Stomach smooth muscle (tissue), 2 donors: ENCODE results near the gene AXIN1.
"Not testable (repeated sequence)": the region's sequence is repeated elsewhere in the genome, so short reads cannot be mapped to it uniquely, and the experiment has no call there.

Experiments
- H3K27ac ChIP-seq: one replicate; pipeline ENCODE4 v1.7.0; 2013; ENCODE audit warnings: mild to moderate bottlenecking, low read length, inconsistent platforms
- H3K27me3 ChIP-seq, 2 donors: one replicate each; pipeline ENCODE4 v1.7.0; 2013; ENCODE audit warnings: low read length in 2 of 2; ENCODE audit not compliant: insufficient read depth in 2 of 2, control insufficient read depth in 1 of 2
- H3K36me3 ChIP-seq, 2 donors: one replicate each; pipeline ENCODE4 v1.7.0; 2013; ENCODE audit warnings: low read length in 2 of 2; ENCODE audit not compliant: control insufficient read depth in 2 of 2, insufficient read depth in 2 of 2
- H3K4me1 ChIP-seq: one replicate; pipeline ENCODE4 v1.7.0; 2013; ENCODE audit warnings: low read length; ENCODE audit not compliant: control insufficient read depth, insufficient read depth
- H3K4me3 ChIP-seq, 2 donors: one replicate each; pipeline ENCODE4 v1.7.0; 2013; ENCODE audit warnings: low read length in 2 of 2
- H3K9ac ChIP-seq, 2 donors: one replicate each; pipeline ENCODE4 v1.7.0; 2013; ENCODE audit warnings: low read length in 2 of 2, mild to moderate bottlenecking in 1 of 2
- H3K9me3 ChIP-seq, 2 donors: one replicate each; pipeline ENCODE4 v1.7.0; 2013; ENCODE audit warnings: low read length in 2 of 2; ENCODE audit not compliant: control insufficient read depth in 2 of 2
- donor health status: healthy.
- donor health status: Pancreatic carcinoma.

AXIN1 gene

DNA sequence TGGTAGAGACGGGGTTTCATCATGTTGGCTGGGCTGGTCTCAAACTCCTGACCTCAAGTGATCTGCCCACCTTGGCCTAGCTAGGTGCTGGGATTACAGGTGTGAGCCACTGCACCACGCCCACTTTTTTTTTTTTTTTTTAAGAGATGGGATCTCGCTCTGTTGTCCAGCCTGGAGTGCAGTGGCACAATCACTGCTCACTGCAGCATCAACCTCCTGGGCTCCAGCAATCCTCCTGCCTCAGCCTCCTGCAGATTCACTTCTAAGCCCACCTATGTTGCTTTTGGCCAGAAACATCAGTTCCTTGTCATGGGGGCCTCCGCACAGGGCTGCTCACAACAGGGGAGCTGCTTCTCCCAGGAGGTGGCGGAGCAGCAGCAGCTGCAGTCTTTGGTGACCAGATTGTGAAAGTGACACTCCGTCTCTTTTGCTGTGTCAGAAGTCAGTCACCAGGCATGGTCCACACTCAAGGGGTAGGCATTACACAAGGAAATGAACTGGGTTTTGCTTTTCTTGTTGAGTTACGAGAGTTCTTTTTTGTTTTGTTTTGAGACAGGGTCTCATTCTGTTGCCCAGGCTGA is 40.0 kb upstream of the AXIN1 start:
- Histone ChIP-seq H3K4me1 (peaks cover 13% of the 10 kb centered on the region), H3K27me3 (no peaks in the 10 kb centered on the region), H3K36me3 (no peaks in the 10 kb centered on the region), H3K9me3 (no peaks in the 10 kb centered on the region), H3K9ac (no peak overlapping the region), H3K4me3 (no peak overlapping the region), H3K27ac (no peak overlapping the region)

DNA sequence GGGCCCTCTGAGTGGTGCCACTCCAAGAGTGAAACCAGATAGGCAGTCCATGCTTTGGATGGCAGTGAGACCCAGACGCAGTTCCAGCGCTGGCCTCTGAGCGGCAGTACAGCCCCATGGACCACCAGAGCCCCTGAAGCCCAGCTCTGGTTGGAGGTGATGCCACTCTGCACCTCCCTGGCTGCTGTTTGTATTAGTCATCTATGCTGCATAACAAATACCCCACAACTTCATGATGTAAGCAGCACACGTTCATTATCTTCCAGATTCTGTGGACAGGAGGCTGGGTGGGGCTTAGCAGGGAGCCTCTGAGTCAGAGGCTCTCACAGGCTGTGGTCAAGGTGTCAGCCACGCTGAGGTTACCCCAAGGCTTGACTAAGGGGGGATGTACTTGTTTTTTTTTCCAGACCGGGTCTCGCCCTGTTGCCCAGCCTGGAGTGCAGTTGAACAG is 39.4 kb upstream of the AXIN1 start:
- H3K4me1 ChIP-seq = peaks cover 13% of the 10 kb centered on the region
- no peaks in the 10 kb centered on the region for H3K36me3 ChIP-seq
- H3K9ac ChIP-seq = no peak overlapping the region
- no peaks in the 10 kb centered on the region for H3K9me3 ChIP-seq
- H3K27me3 ChIP-seq = no peaks in the 10 kb centered on the region
- H3K4me3 ChIP-seq = no peak overlapping the region
- H3K27ac ChIP-seq = no peak overlapping the region

DNA sequence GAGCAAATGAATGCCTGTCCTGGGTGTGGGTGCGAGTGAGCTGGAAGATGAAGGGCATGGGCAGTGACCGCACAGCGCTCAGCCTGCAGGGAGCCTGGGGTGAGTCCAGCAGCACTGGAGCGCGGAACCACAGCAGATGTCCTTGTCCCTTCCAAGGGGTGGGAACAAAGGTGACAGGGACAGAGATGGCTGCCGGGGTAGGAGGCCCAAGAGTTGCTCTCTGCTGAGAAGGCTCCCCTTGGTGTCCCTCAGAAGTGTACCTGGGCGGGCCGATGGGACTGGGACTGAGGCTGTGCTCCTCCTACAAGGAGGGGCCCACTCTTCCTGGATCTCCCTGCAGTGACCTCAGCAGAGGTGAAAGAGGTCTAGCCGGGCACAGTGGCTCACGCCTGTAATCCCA is 36.8 kb upstream of the AXIN1 start:
- H3K4me3 ChIP-seq = no peak overlapping the region
- no peaks in the 10 kb centered on the region for H3K36me3 ChIP-seq
- peaks cover 9% of the 10 kb centered on the region for H3K4me1 ChIP-seq
- no peaks in the 10 kb centered on the region for H3K27me3 ChIP-seq
- no peaks in the 10 kb centered on the region for H3K9me3 ChIP-seq
- H3K27ac ChIP-seq = no peak overlapping the region
- no peak overlapping the region for H3K9ac ChIP-seq

DNA sequence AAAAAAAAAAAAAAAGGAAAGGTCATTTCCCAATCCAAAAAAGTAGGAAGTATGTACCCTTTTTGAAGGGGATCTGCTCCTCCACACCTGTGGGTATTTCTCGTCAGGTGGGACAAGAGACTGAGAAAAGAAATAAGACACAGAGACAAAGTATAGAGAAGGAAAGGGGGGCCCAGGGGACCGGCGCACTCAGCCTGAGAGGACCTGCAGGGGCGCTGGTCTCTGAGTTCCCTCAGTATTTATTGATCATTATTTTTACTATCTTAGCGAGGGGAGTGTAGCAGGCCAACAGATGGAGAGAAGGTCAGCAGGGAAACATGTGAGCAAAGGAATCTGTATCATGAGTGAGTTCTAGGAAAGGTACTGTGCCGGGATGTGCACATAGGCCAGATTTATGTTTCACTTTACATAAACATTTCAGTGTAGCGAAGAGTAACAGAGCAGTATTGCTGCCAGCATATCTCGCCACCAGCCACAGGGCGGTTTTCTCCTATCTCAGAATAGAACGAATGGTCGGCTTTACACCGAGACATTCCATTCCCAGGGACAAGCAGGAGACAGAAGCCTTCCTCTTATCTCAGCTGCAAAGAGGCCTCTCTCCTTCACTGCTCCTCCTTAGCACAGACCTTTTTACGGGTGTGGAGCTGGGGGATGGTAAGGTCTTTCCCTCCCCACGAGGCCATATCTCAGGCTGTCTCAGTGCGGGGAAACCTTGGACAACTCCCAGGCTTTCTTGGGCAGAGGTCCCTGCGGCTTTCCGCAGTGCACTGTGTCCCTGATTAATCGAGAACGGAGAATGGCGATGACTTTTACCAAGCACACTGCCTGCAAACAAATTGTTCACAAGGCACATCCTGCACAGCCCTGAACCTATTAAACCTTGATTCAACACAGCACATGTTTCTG is 35.5 kb upstream of the AXIN1 start:
- peak overlapping the region in 1 of 2 donors; percentile 38 for H3K9ac ChIP-seq
- H3K36me3 ChIP-seq, H3K4me1 ChIP-seq, H3K27me3 ChIP-seq, H3K9me3 ChIP-seq: not testable (repeated sequence)
- H3K4me3 ChIP-seq = peak overlapping the region; percentile 46 to 61
- peak overlapping the region; percentile 37 for H3K27ac ChIP-seq

DNA sequence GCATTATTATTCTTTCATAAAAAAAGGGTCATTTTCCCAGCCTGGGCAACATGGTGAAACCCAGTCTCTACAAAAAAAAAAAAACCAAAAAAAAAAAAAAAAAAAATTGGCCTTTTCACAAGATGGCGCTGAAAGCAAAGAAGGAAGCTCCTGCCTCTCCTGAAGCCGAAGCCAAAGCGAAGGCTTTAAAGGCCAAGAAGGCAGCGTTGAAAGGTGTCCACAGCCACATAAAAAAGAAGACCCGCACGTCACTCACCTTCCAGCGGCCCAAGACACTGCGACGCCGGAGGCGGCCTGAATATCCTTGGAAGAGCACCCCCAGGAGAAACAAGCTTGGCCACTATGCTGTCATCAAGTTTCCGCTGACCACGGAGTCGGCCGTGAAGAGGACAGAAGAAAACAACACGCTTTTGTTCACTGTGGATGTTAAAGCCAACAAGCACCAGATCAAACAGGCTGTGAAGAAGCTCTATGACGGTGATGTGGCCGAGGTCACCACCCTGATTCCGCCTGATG is 34.2 kb upstream of the AXIN1 start:
- no peaks in the 10 kb centered on the region for H3K36me3 ChIP-seq
- peaks cover 17% of the 10 kb centered on the region for H3K4me1 ChIP-seq
- no peak overlapping the region for H3K27ac ChIP-seq
- no peaks in the 10 kb centered on the region for H3K9me3 ChIP-seq
- no peaks in the 10 kb centered on the region for H3K27me3 ChIP-seq
- H3K9ac ChIP-seq = no peak overlapping the region
- H3K4me3 ChIP-seq = no peak overlapping the region

DNA sequence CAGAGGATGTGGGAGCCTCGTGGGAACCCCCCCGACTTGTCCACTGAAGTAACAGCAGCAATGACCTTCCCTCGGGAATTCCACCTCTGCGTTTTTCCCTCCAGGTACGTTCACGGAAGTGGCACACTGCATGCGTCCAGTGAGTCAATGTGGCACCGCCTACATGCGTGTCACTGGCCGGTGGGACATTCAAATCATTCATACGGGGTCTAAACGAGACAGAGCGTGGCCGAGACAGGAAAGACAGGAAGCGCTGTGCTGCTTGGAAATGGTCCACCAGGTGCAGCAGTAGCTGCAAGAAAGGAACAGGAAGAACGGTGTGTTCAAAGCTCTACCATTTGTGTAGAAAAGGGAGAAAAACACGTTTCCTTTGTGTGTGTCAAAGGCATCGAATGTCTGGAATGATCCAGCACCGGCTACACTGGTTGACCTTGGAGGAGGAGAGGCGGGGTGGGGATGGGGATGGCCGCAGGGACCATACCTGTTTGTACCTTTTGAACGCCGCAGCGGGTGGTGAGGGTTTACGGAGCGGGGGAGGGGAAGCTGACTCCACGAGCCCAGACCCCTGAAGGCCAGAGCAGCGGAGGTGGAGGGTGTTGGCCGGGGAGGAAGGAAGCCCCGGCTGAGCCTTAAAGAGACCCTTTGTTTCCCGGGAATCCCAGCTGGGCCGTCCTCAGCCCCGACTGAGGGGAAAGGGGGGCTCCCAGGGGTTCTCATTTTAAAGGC is 31.0 kb upstream of the AXIN1 start:
- Histone ChIP-seq H3K9ac (no peak overlapping the region), H3K27ac (no peak overlapping the region)

DNA sequence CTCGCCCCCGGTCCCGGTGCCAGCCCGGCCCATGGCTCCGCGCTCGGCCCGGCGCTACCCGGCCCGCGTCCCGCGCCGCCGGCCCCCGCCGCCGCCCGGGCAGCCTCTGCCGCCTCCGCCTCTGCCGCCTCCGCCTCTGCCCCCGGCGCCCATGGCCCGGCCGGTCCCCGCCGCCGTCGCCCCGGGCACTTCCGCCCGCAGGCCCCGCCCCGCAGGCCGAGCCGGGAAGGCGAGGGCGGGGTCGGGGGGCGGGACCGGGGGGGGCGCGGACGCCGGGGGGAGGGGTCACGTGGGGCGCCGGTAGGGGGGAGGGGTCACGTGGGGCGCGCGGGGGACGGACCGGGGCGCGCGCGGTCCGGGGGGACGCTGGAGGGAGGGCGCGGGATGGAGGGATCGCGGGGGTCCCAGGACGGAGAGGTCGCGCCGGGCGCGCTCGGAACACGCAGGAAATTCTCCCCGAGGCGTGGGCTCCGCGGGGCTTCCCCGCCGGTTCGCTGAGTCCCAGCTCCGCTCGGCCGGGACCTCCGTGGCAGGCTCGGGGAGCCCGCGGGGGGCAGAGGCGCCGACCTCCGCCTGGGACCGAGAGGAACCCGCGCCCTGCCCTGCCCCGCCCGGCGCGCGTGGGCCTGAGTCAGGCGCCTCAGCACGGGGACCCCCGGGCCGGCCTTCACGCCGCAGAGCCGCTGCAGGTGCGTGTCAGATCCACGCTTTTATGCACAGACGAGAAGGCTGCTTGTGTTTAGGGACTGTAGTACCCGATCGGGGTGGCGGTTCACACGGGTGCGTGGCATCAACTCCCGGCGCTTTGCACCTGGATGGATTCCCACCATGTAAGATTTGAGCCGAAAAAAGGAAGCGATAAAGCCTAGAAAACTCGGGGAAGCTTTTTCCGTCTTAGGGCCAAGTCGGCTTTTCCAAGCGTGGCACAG is 29.5 kb upstream of the AXIN1 start, which contains the start of gene PGAP6:
TSS of gene PGAP6 (minus strand) at position 190 of the 929 bp plus-strand sequence. CDS start at position 33, 157 bp downstream.
- Histone ChIP-seq H3K27ac (peak within 1 kb of the TSS; percentile 37), H3K4me3 (peak within 1 kb of the TSS; percentile 80 to 84), H3K9me3 (no peaks in the 10 kb centered on the region), H3K36me3 (peaks cover 0 to under 1% of the 10 kb centered on the region in 2 donors), H3K27me3 (no peaks in the 10 kb centered on the region), H3K4me1 (peaks cover 28% of the 10 kb centered on the region), H3K9ac (peak within 1 kb of the TSS; percentile 64 to 76)

More for the DNA sequence above, 31.0 kb upstream of the AXIN1 start:
- no peaks in the 10 kb centered on the region for H3K9me3 ChIP-seq
- no peaks in the 10 kb centered on the region for H3K27me3 ChIP-seq
- no peaks in the 10 kb centered on the region for H3K36me3 ChIP-seq
- H3K4me1 ChIP-seq = peaks cover 30% of the 10 kb centered on the region
- H3K4me3 ChIP-seq = peak overlapping the region in 1 of 2 donors; percentile 35

DNA sequence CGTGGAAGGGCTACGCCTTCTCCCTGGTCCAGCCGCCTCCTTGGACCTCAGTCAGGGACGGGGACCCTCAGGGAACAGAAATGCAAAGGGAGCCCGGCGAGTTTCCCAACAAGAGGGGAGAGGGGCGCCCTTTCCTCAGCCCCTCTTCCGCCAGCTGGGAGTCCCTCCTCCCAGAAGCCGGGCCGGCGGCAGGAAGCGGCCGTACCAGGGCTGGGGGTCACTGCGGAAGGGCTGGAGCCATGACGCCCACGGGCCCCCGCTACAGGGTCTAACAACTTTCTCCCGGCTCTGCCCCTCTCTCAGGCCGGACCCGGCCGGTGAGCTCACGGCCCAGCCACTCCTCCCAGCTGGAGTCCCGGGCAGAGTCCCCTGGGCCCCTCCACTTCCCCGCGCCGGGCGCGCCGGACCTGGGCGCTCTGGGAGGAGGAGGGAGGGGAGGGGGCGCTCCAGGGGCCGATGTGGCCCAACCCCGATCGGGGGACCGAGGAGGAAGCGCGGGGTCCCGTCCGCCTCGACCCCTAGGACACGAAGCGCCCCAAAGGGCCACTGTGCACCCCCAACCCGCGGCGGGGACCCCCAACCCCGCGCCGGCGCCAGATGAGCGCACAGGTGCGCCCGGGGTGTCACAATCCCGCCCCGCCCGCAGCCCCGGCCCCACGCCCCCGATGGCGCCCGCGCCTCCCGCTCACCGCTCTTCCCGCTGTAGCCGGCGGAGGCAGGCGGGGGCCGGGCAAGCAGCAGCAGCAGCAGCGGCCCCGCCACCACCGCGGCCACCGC is 28.7 kb upstream of the AXIN1 start:
- no peaks in the 10 kb centered on the region for H3K9me3 ChIP-seq

DNA sequence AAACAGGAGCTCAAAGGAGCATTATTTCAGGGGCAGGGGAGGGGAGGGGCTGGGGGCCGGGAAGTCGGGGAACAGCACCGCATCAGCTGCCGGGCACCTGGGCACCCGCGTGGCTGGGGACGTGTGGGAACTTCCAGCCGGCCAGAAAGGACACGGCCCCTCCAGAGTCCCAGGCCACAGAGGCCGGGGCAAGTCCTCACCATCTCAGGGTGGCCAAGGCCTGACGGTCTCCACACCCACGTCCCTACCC is 28.2 kb upstream of the AXIN1 start:
- Histone ChIP-seq H3K36me3 (peaks cover 0 to 5% of the 10 kb centered on the region in 2 donors), H3K4me3 (peak overlapping the region; percentile 49 to 76), H3K9me3 (no peaks in the 10 kb centered on the region), H3K9ac (peak overlapping the region; percentile 64 to 66), H3K4me1 (peaks cover 28% of the 10 kb centered on the region), H3K27ac (no peak overlapping the region), H3K27me3 (no peaks in the 10 kb centered on the region)

More for the DNA sequence above, 28.7 kb upstream of the AXIN1 start:
- Histone ChIP-seq H3K27me3 (no peaks in the 10 kb centered on the region), H3K27ac (no peak overlapping the region), H3K36me3 (peaks cover 0 to 5% of the 10 kb centered on the region in 2 donors), H3K4me3 (peak overlapping the region; percentile 49 to 76), H3K9ac (peak overlapping the region; percentile 64 to 66), H3K4me1 (peaks cover 28% of the 10 kb centered on the region)
